Activated naive CD8-positive, alpha-beta T cell treated with anti-CD3 and anti-CD28 coated beads, Interleukin-2, amount 50 U/mL, for 24 hours (primary cell): ENCODE results near the gene ARAP3.
A peak's percentile ranks its signal among the peaks of the same experiment; 100 is the strongest.
"Not testable (repeated sequence)": the region's sequence is repeated elsewhere in the genome, so short reads cannot be mapped to it uniquely, and the experiment has no call there.

ENCODE experiments used
- ATAC-seq: fragments of 150-1000 bp; cut with Tn5 transposase; one replicate; pipeline ENCODE4 v1.10.0; 2021
- DNase-seq: peaks from one replicate; pipeline ENCODE4 v3.0.0; 2021
- H3K27ac Mint-ChIP-seq: one replicate; pipeline ENCODE4 v1.8.0; 2021; ENCODE audit warnings: mild to moderate bottlenecking, mixed read lengths
- H3K27me3 Mint-ChIP-seq: one replicate; pipeline ENCODE4 v1.8.0; 2021; ENCODE audit warnings: mixed read lengths
- H3K36me3 Mint-ChIP-seq: one replicate; pipeline ENCODE4 v1.8.0; 2021; ENCODE audit warnings: low read depth, mixed read lengths
- H3K4me1 Mint-ChIP-seq: one replicate; pipeline ENCODE4 v1.8.0; 2021; ENCODE audit warnings: mixed read lengths
- H3K4me3 Mint-ChIP-seq: one replicate; pipeline ENCODE4 v1.8.0; 2021; ENCODE audit warnings: mild to moderate bottlenecking, moderate library complexity, mixed read lengths
- H3K9me3 Mint-ChIP-seq: one replicate; pipeline ENCODE4 v1.8.0; 2021; ENCODE audit warnings: mixed read lengths

ARAP3 gene

GRCh38 chr5:141609921-141610320 lies 72.1 kb downstream of the ARAP3 start:
- peak overlapping the region; percentile 65 for H3K27ac Mint-ChIP-seq
- not testable (repeated sequence) for DNase-seq, H3K9me3 Mint-ChIP-seq, ATAC-seq, H3K4me3 Mint-ChIP-seq, H3K27me3 Mint-ChIP-seq
- peaks cover 96% of the 10 kb centered on the region for H3K4me1 Mint-ChIP-seq
- peaks cover 37% of the 10 kb centered on the region for H3K36me3 Mint-ChIP-seq

GRCh38 chr5:141609044-141609443 lies 73.0 kb downstream of the ARAP3 start:
- Mint-ChIP-seq H3K4me3 (no peak overlapping the region), H3K27ac (peak overlapping the region; percentile 90)

GRCh38 chr5:141608557-141608956 lies 73.5 kb downstream of the ARAP3 start:
- DNase-seq (no peak), ATAC-seq (no peak)
- Mint-ChIP-seq H3K4me1 (peaks cover 96% of the 10 kb centered on the region), H3K36me3 (peaks cover 31% of the 10 kb centered on the region), H3K9me3 (no peaks in the 10 kb centered on the region), H3K27ac (peak overlapping the region; percentile 90), H3K27me3 (no peaks in the 10 kb centered on the region), H3K4me3 (no peak overlapping the region)

More at GRCh38 chr5:141609044-141609443, 73.0 kb downstream of the ARAP3 start:
- no peaks in the 10 kb centered on the region for H3K9me3 Mint-ChIP-seq
- H3K36me3 Mint-ChIP-seq, result peaks cover 31% of the 10 kb centered on the region
- peaks cover 96% of the 10 kb centered on the region for H3K4me1 Mint-ChIP-seq
- no peak for ATAC-seq
- DNase-seq, result no peak
- no peaks in the 10 kb centered on the region for H3K27me3 Mint-ChIP-seq

GRCh38 chr5:141608046-141608445 lies 74.0 kb downstream of the ARAP3 start:
- peaks cover 28% of the 10 kb centered on the region for H3K36me3 Mint-ChIP-seq
- H3K4me3 Mint-ChIP-seq, result no peak overlapping the region
- ATAC-seq, result no peak
- no peak for DNase-seq
- peak overlapping the region; percentile 90 for H3K27ac Mint-ChIP-seq
- H3K27me3 Mint-ChIP-seq, result no peaks in the 10 kb centered on the region
- H3K9me3 Mint-ChIP-seq, result no peaks in the 10 kb centered on the region
- H3K4me1 Mint-ChIP-seq, result peaks cover 95% of the 10 kb centered on the region

- peak overlapping the region; percentile 55 for H3K4me3 Mint-ChIP-seq
- ATAC-seq, result peak; percentile 98
- peaks cover 19% of the 10 kb centered on the region for H3K36me3 Mint-ChIP-seq
- H3K27ac Mint-ChIP-seq, result peak overlapping the region; percentile 90
- H3K27me3 Mint-ChIP-seq, result no peaks in the 10 kb centered on the region
- no peaks in the 10 kb centered on the region for H3K9me3 Mint-ChIP-seq
- peaks cover 94% of the 10 kb centered on the region for H3K4me1 Mint-ChIP-seq
- peak; percentile 62 for DNase-seq
These were observed 76.3 kb downstream of the ARAP3 start for GRCh38 chr5:141605523-141606277.

- Mint-ChIP-seq H3K27me3 (no peaks in the 10 kb centered on the region), H3K36me3 (peaks cover 18% of the 10 kb centered on the region), H3K9me3 (no peaks in the 10 kb centered on the region), H3K4me3 (peak overlapping the region; percentile 66), H3K4me1 (peaks cover 95% of the 10 kb centered on the region), H3K27ac (peak overlapping the region; percentile 90)
- DNase-seq (no peak), ATAC-seq (peak; percentile 30)
These were observed 77.9 kb downstream of the ARAP3 start for GRCh38 chr5:141603923-141604717.
